Measurements from ENCODE around the gene RNF14.

Gene RNF14

GRCh38 chr5:141952020-141952419, 16.9 kb upstream of the RNF14 start:
- no peak for TF ChIP-seq ZNF76 (tag by site-specific recombination; IDR thresholded peaks at IDR 0.05; ENCODE audit: borderline replicate concordance, low read depth)
- peak; percentile 72 for TF ChIP-seq ZIC2 (tag by site-specific recombination; IDR thresholded peaks at IDR 0.05)
- TF ChIP-seq ZNF311 (tag by site-specific recombination; IDR thresholded peaks at IDR 0.05; ENCODE audit: borderline replicate concordance): no peak
- H3K9me3 ChIP-seq (ENCODE audit: control insufficient read depth, insufficient read depth, low read depth, low read length): no peaks in the 10 kb centered on the region
- H3K4me1 ChIP-seq (ENCODE audit: control insufficient read depth, insufficient read depth, low read length): no peaks in the 10 kb centered on the region
- no peaks in the 10 kb centered on the region for H3K36me3 ChIP-seq (ENCODE audit: control insufficient read depth in 2 of 2, insufficient read depth in 1 of 2, low read length in 2 of 2)
- no peak overlapping the region for H3K4me3 ChIP-seq (ENCODE audit: low read depth, low read length)
- ChIA-PET CTCF (interaction anchor here (0.7 to 1.9 kb wide), 6 partner anchors 8 to 249 kb away, joined by 3 to 16 read pairs (median 3); no protein-coding TSS in a partner anchor), POLR2A (no interaction called here)
- no peak overlapping the region for H3K27ac ChIP-seq (ENCODE audit: extremely low read depth, low read depth, low read length)

- Histone ChIP-seq H3K4me1 (ENCODE audit: control insufficient read depth, insufficient read depth, low read length) (no peaks in the 10 kb centered on the region), H3K36me3 (ENCODE audit: control insufficient read depth in 2 of 2, insufficient read depth in 1 of 2, low read length in 2 of 2) (no peaks in the 10 kb centered on the region), H3K4me3 (ENCODE audit: low read depth, low read length) (no peak overlapping the region), H3K27ac (ENCODE audit: extremely low read depth, low read depth, low read length) (no peak overlapping the region), H3K9me3 (ENCODE audit: control insufficient read depth, insufficient read depth, low read depth, low read length) (no peaks in the 10 kb centered on the region)
- no peak for TF ChIP-seq ZBTB49 (tag by site-specific recombination; IDR thresholded peaks at IDR 0.05; ENCODE audit: low read depth)
- no peak for TF ChIP-seq ZNF76 (tag by site-specific recombination; IDR thresholded peaks at IDR 0.05; ENCODE audit: borderline replicate concordance, low read depth)
- TF ChIP-seq ZNF26 (tag by site-specific recombination; IDR thresholded peaks at IDR 0.05): no peak
- no peak for TF ChIP-seq ZNF169 (tag by site-specific recombination; IDR thresholded peaks at IDR 0.05)
- TF ChIP-seq ZSCAN30 (tag by site-specific recombination; IDR thresholded peaks at IDR 0.05): no peak
- TF ChIP-seq SP3 (tag by site-specific recombination; IDR thresholded peaks at IDR 0.05): no peak
- no peak for TF ChIP-seq ZNF560 (tag by site-specific recombination; IDR thresholded peaks at IDR 0.05; ENCODE audit: borderline replicate concordance)
- ChIA-PET CTCF (interaction anchor here (0.6 to 1.9 kb wide), 6 partner anchors 9 to 263 kb away, joined by 3 to 7 read pairs (median 3); partner anchors contain the start of gene RNF14), POLR2A (interaction anchor here (1.2 kb wide), 1 partner anchor 30 kb away, joined by 3 read pairs; the partner anchor contains the start of gene DELE1)
Measured at GRCh38 chr5:141954194-141954593, 14.7 kb upstream of the RNF14 start.

- CTCF ChIA-PET: interaction anchor here (0.6 to 6.0 kb wide), 7 partner anchors 8 to 627 kb away, joined by 3 to 158 read pairs (median 3); no protein-coding TSS in a partner anchor
- Histone ChIP-seq H3K36me3 (ENCODE audit: control insufficient read depth in 2 of 2, insufficient read depth in 1 of 2, low read length in 2 of 2) (no peaks in the 10 kb centered on the region), H3K27ac (ENCODE audit: extremely low read depth, low read depth, low read length) (no peak overlapping the region), H3K4me1 (ENCODE audit: control insufficient read depth, insufficient read depth, low read length) (no peaks in the 10 kb centered on the region), H3K9me3 (ENCODE audit: control insufficient read depth, insufficient read depth, low read depth, low read length) (no peaks in the 10 kb centered on the region), H3K4me3 (ENCODE audit: low read depth, low read length) (no peak overlapping the region)
- POLR2A ChIA-PET: no interaction called here
- TF ChIP-seq ZNF335 (tag by site-specific recombination; conservative IDR thresholded peaks at IDR 0.05) (no peak), ZNF658 (tag by site-specific recombination; IDR thresholded peaks at IDR 0.05) (no peak), ZNF433 (tag by site-specific recombination; IDR thresholded peaks at IDR 0.05; ENCODE audit: low read depth) (no peak), SCRT2 (tag by site-specific recombination; IDR thresholded peaks at IDR 0.05) (no peak), HIC1 (tag by site-specific recombination; IDR thresholded peaks at IDR 0.05) (no peak), HOXC10 (CRISPR knock-in tag; IDR thresholded peaks at IDR 0.05) (no peak), ZNF560 (tag by site-specific recombination; IDR thresholded peaks at IDR 0.05; ENCODE audit: borderline replicate concordance) (no peak), ZNF394 (tag by site-specific recombination; IDR thresholded peaks at IDR 0.05; ENCODE audit: borderline replicate concordance) (no peak), ZNF670 (tag by site-specific recombination; IDR thresholded peaks at IDR 0.05; ENCODE audit: low read depth) (no peak)
Measured at GRCh38 chr5:141957367-141957996, 11.4 kb upstream of the RNF14 start.

Data from HEK293 (cell line).